HepG2 (cell line): ENCODE results near the gene UPB1. TPM values are rescaled to one million over a fixed set of nuclear protein-coding genes. Genes with fewer than 3 reads are reported as not detected.

Experiments
- FOXP1 ChIP-seq, 2 experiments: fragments of 450-650 bp in 1 of 2; IDR thresholded peaks; 2 replicates each; pipeline ENCODE4 v1.6.1; 2017 to 2018; ENCODE audit warnings: antibody characterized with exemption in 1 of 2
- HINFP ChIP-seq: sonication (generic); formaldehyde crosslinking; IDR thresholded peaks from 2 replicates; pipeline ENCODE4 v1.4.0; 2020; ENCODE audit warnings: low read depth, mild to moderate bottlenecking, missing genetic modification reagents
- HOXA3 ChIP-seq: sonication (generic); formaldehyde crosslinking; IDR thresholded peaks from 2 replicates; pipeline ENCODE4 v1.5.0; 2020; ENCODE audit warnings: missing genetic modification reagents
- HOXA7 ChIP-seq: sonication (generic); formaldehyde crosslinking; IDR thresholded peaks from 2 replicates; pipeline ENCODE4 v1.8.1; 2022; ENCODE audit warnings: mild to moderate bottlenecking, missing genetic modification reagents, moderate library complexity
- MBNL3 ChIP-seq: fragments of 250-450 bp; sonication (Bioruptor Pico); conservative IDR thresholded peaks from 2 replicates; pipeline ENCODE4 v1.8.0; 2022; ENCODE audit warnings: mild to moderate bottlenecking, inconsistent platforms
- MEIS1 ChIP-seq: sonication (generic); formaldehyde crosslinking; IDR thresholded peaks from 2 replicates; pipeline ENCODE4 v1.9.0; 2021; ENCODE audit warnings: mild to moderate bottlenecking, missing genetic modification reagents, moderate library complexity, borderline replicate concordance
- NR1H2 ChIP-seq: sonication (generic); formaldehyde crosslinking; IDR thresholded peaks from 2 replicates; pipeline ENCODE4 v1.8.1; 2022; ENCODE audit warnings: low read depth, missing genetic modification reagents, borderline replicate concordance
- POLR2A ChIP-seq, 2 experiments: IDR thresholded peaks; 2 replicates each; pipeline ENCODE4 v1.6.1; 2011; ENCODE audit warnings: low read depth in 2 of 2, low read length in 2 of 2, mild to moderate bottlenecking in 1 of 2, moderate library complexity in 1 of 2; ENCODE audit not compliant: insufficient read depth in 1 of 2
- ZNF274 ChIP-seq: sonication (generic); formaldehyde crosslinking; IDR thresholded peaks from 2 replicates; pipeline ENCODE4 v1.5.1; 2020; ENCODE audit warnings: mild to moderate bottlenecking, missing genetic modification reagents
- ZNF383 ChIP-seq: sonication (generic); formaldehyde crosslinking; IDR thresholded peaks from 2 replicates; pipeline ENCODE4 v1.4.0; 2020; ENCODE audit warnings: missing genetic modification reagents, mild to moderate bottlenecking, borderline replicate concordance
- ZNF609 ChIP-seq: sonication (generic); formaldehyde crosslinking; IDR thresholded peaks from 2 replicates; pipeline ENCODE4 v1.4.0; 2020; ENCODE audit warnings: mild to moderate bottlenecking, missing genetic modification reagents, borderline replicate concordance
- ZNF768 ChIP-seq: sonication (generic); formaldehyde crosslinking; IDR thresholded peaks from 2 replicates; pipeline ENCODE4 v1.4.0; 2020; ENCODE audit warnings: missing genetic modification reagents
- ZNF83 ChIP-seq: sonication (generic); formaldehyde crosslinking; IDR thresholded peaks from 2 replicates; pipeline ENCODE4 v1.4.0; 2020; ENCODE audit warnings: missing genetic modification reagents, mild to moderate bottlenecking, borderline replicate concordance
- polyA plus RNA-seq, 8 experiments: library from polyadenylated mRNA; depleted of rRNA in 3 of 8; stranded (reverse) in 7 of 8; unstranded in 1 of 8; fragments of >200 nt; fragmentation: Illumina TruSeq in 4 of 8; extraction: Trizol in 4 of 8; gene quantifications; 2 replicates each; pipeline versions ENCODE4 v1.2.1 to v1.2.3, GENCODE V29; 2011 to 2016; ENCODE audit warnings: low read depth in 4 of 8, missing spikeins in 1 of 8, mixed read lengths in 1 of 8; ENCODE audit not compliant: insufficient read depth in 1 of 8
- total RNA-seq, 5 experiments: library from RNA; depleted of rRNA; stranded (reverse); fragments of >200 nt; fragmentation: Illumina TruSeq; extraction: Trizol; gene quantifications; 2 replicates each; pipeline ENCODE4 v1.2.3, GENCODE V29; 2016; ENCODE audit warnings: low read depth in 1 of 5
- TF ChIP-seq, protein P1 (sequence below): sonication (generic); formaldehyde crosslinking; conservative IDR thresholded peaks from 2 replicates; pipeline ENCODE4 v1.8.1; 2023; ENCODE audit warnings: missing genetic modification reagents
- TF ChIP-seq, protein P2 (sequence below): sonication (generic); formaldehyde crosslinking; IDR thresholded peaks from 2 replicates; pipeline ENCODE4 v1.8.0; 2022; ENCODE audit warnings: low read depth, missing genetic modification reagents
- TF ChIP-seq, protein P3 (sequence below): sonication (generic); formaldehyde crosslinking; IDR thresholded peaks from 2 replicates; pipeline ENCODE4 v1.4.0; 2020; ENCODE audit warnings: missing genetic modification reagents

UPB1 gene
- total and polyA plus RNA-seq, 2 of the 13 experiments (the other 11 are each of a cell fraction or from before 2014, with no cell fraction given): 0.38 to 1.2 TPM

GRCh38 chr22:24550902-24551435, 55.8 kb downstream of the UPB1 start (continued):
- no peak for TF ChIP-seq ZNF383 (CRISPR knock-in tag)
- TF ChIP-seq HOXA3 (CRISPR knock-in tag): no peak
- TF ChIP-seq ZNF83: 0 out of 2 replicates have a peak, but pooled peaks have one; percentile 67
- TF ChIP-seq POLR2A (IDR thresholded peaks at IDR 0.05; ENCODE audit: insufficient read depth in 1 of 2, low read depth in 2 of 2, low read length in 2 of 2): peak in 1 of 2 experiments; percentile 6; a peak in 1 of 4 replicates
- TF ChIP-seq ZNF274 (CRISPR knock-in tag): no peak
- TF ChIP-seq MEIS1: no peak
- TF ChIP-seq, protein P1, sequence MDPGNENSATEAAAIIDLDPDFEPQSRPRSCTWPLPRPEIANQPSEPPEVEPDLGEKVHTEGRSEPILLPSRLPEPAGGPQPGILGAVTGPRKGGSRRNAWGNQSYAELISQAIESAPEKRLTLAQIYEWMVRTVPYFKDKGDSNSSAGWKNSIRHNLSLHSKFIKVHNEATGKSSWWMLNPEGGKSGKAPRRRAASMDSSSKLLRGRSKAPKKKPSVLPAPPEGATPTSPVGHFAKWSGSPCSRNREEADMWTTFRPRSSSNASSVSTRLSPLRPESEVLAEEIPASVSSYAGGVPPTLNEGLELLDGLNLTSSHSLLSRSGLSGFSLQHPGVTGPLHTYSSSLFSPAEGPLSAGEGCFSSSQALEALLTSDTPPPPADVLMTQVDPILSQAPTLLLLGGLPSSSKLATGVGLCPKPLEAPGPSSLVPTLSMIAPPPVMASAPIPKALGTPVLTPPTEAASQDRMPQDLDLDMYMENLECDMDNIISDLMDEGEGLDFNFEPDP (CRISPR knock-in tag): 0 out of 2 replicates have a peak, but pooled peaks have one; percentile 41
- no peak for TF ChIP-seq ZNF609 (CRISPR knock-in tag)
- 0 out of 2 replicates have a peak, but pooled peaks have one; percentile 65 for TF ChIP-seq NR1H2 (CRISPR knock-in tag)
- TF ChIP-seq, protein P2, sequence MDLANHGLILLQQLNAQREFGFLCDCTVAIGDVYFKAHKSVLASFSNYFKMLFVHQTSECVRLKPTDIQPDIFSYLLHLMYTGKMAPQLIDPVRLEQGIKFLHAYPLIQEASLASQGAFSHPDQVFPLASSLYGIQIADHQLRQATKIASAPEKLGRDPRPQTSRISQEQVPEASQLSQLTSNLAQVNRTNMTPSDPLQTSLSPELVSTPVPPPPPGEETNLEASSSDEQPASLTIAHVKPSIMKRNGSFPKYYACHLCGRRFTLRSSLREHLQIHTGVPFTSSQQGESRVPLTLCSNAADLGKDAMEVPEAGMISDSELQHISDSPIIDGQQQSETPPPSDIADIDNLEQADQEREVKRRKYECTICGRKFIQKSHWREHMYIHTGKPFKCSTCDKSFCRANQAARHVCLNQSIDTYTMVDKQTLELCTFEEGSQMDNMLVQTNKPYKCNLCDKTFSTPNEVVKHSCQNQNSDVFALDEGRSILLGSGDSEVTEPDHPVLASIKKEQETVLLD: no peak
- no peak for TF ChIP-seq FOXP1 (IDR thresholded peaks at IDR 0.05)
- no peak for TF ChIP-seq FOXP1 (CRISPR knock-in tag; IDR thresholded peaks at IDR 0.05)
- TF ChIP-seq, protein P3, sequence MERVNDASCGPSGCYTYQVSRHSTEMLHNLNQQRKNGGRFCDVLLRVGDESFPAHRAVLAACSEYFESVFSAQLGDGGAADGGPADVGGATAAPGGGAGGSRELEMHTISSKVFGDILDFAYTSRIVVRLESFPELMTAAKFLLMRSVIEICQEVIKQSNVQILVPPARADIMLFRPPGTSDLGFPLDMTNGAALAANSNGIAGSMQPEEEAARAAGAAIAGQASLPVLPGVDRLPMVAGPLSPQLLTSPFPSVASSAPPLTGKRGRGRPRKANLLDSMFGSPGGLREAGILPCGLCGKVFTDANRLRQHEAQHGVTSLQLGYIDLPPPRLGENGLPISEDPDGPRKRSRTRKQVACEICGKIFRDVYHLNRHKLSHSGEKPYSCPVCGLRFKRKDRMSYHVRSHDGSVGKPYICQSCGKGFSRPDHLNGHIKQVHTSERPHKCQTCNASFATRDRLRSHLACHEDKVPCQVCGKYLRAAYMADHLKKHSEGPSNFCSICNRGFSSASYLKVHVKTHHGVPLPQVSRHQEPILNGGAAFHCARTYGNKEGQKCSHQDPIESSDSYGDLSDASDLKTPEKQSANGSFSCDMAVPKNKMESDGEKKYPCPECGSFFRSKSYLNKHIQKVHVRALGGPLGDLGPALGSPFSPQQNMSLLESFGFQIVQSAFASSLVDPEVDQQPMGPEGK (CRISPR knock-in tag): no peak
- 0 out of 2 replicates have a peak, but pooled peaks have one; percentile 9 for TF ChIP-seq HOXA7
- 0 out of 2 replicates have a peak, but pooled peaks have one; percentile 18 for TF ChIP-seq HINFP (CRISPR knock-in tag)
- TF ChIP-seq MBNL3 (CRISPR knock-in tag): no peak
- TF ChIP-seq ZNF768 (CRISPR knock-in tag): peak; percentile 3; the same call in 1 of the 2 replicates
